GM12801 (cell line): ENCODE data around the gene TJP2.

Experiments
- CTCF ChIP-seq: IDR thresholded peaks from one replicate; pipeline ENCODE4 v1.5.1; 2011; ENCODE audit warnings: control low read depth; ENCODE audit not compliant: insufficient read length; ENCODE audit errors: extremely low read depth

Gene TJP2

DNA sequence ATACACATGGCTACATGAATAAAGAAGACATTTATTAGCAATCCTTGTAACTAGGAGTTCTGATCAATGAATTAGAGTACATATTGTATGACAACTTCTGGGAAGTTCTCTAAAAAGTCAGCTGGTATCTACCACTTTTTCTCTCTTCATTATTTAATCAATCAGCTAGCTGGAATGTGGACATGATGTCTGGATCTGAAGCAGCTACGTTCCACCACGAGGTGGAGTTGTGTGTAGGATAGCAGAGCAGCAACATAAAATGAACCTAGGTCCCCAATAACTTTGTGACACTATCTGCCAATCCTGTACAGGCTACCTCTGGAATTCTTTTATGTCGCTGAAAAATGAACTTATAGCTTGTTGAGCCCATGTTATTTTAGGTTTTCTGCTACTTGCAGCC, 118.0 kb downstream of the TJP2 start:
- TF ChIP-seq CTCF = no peak

DNA sequence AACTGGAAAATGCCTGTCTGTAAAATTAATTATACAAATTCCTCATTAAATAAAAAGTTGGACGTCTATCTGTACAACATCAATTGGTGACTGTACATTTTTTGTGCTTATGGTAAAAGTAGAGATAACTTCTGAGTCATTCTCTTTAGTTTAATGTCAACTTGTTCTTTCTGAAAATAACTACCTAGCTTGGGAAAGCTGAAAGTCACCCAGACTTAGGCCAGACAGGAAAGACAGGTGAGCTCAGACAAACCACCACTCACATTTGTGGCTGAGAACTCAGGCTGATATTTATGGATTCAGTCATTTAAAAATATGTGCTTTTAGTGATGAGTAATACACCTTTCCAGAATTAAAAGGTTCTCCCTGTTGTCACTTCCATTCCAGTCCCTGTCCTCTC, 119.1 kb downstream of the TJP2 start:
- no peak for TF ChIP-seq CTCF

GRCh38 chr9:69295872-69296552, 121.9 kb downstream of the TJP2 start:
- TF ChIP-seq CTCF = no peak

- TF ChIP-seq CTCF = no peak
Observed at GRCh38 chr9:69297300-69297980, 123.4 kb downstream of the TJP2 start.

- TF ChIP-seq CTCF = no peak
Observed at GRCh38 chr9:69299315-69299714, 125.2 kb downstream of the TJP2 start.

GRCh38 chr9:69299826-69300225, 125.7 kb downstream of the TJP2 start:
- TF ChIP-seq CTCF = no peak

DNA sequence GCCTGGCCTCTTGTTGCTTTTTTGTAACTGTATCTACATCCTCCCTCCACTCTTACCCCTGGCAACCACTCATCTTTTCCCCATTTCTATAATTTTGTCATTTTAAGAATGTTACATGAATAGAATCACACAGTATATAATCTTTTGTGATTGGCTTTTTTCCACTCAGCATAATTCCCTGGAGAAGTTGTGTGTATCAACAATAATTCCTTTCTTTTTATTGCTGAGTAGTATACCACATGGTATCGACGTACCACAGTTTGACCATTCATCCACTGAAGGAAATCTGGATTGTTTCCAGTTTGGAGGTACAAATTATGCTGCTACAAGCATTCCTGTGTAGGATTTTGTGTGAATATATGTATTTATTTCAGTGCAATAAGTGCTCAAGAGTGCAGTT, 129.3 kb downstream of the TJP2 start:
- TF ChIP-seq CTCF = no peak
